PFSK-1 (cell line): ENCODE results near the gene KCNJ1.

ENCODE experiments used
- FOXP2 ChIP-seq: optimal IDR thresholded peaks from 2 replicates; pipeline ENCODE3; 2011; ENCODE audit warnings: borderline replicate concordance, control low read depth, inconsistent platforms; ENCODE audit not compliant: insufficient read depth; ENCODE audit errors: extremely low read length, extremely low read depth
- POLR2AphosphoS5 ChIP-seq: IDR thresholded peaks from 2 replicates; pipeline ENCODE4 v1.6.1; 2012; ENCODE audit warnings: low read depth, mild to moderate bottlenecking, control low read depth, low read length, moderate library complexity
- REST ChIP-seq, 2 experiments: IDR thresholded peaks; 2 replicates each; pipeline versions ENCODE4 v1.6.1 to v1.8.0; 2011 to 2012; ENCODE audit warnings: low read depth in 2 of 2, low read length in 2 of 2, control low read depth in 1 of 2, inconsistent platforms in 1 of 2, mild to moderate bottlenecking in 1 of 2, moderate library complexity in 1 of 2; ENCODE audit not compliant: insufficient read depth in 1 of 2
- SIN3A ChIP-seq: IDR thresholded peaks from 2 replicates; pipeline ENCODE4 v1.6.1; 2012; ENCODE audit warnings: mild to moderate bottlenecking, low read length, moderate library complexity, borderline replicate concordance; ENCODE audit not compliant: insufficient read depth
- TAF1 ChIP-seq: IDR thresholded peaks from 2 replicates; pipeline ENCODE4 v1.6.1; 2012; ENCODE audit warnings: low read length, control low read depth, borderline replicate concordance; ENCODE audit not compliant: insufficient read depth

Gene KCNJ1

DNA sequence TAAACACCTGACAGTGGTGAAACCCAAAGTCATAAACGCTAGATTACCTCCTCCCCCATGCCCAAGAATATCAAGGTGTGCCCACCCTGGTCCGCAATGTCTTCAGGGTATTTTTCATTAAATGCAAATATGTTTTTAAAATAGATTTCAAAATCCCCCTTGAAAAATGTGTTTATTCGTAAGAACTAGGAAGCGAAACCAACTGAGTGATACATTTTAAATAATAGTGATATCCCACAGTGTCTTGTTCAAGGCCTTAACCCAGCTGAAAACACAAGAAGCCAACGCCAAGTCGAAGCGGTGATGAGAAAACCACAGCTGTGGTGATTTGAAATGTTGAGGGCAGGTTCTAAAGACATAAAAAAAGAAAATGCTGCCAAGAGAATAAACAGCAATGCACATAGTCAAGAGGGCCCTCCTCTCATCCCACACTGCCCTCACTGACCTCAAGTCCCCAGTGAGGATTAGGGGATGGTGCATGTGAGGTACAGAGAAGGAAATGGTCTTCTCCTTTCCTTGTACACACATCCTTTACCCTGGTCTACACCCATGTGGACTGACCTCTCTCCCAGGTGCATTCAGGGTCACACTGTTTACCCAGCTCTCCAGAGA lies 25.5 kb downstream of the KCNJ1 start:
- TF ChIP-seq SIN3A = no peak
- no peak for TF ChIP-seq TAF1
- TF ChIP-seq POLR2AphosphoS5 = no peak
- TF ChIP-seq REST (IDR thresholded peaks at IDR 0.05; ENCODE audit: insufficient read depth in 1 of 2, low read depth in 2 of 2, low read length in 2 of 2) = no peak
- no peak for TF ChIP-seq FOXP2

DNA sequence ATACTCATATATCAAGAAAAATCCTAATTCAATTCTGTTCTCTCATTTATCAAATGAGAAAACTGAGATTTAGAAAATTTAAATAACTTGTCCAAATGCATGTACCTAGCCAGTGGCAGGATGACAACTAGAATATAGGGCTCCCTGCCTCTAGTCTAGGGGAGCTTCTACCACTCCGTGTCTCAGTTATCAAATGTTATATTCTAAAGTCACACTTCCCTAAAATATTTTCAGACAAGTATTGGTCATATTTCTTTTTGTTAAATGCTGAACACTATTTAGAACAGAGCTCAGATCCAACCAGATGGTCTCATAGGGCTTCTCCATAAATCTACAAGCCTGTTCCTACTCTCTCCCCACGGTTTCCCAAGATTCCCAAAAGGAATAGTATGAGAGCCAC lies 26.3 kb downstream of the KCNJ1 start:
- TF ChIP-seq REST (IDR thresholded peaks at IDR 0.05; ENCODE audit: insufficient read depth in 1 of 2, low read depth in 2 of 2, low read length in 2 of 2) = no peak
- no peak for TF ChIP-seq SIN3A
- TF ChIP-seq FOXP2 = no peak
- TF ChIP-seq POLR2AphosphoS5 = no peak
- TF ChIP-seq TAF1 = no peak

DNA sequence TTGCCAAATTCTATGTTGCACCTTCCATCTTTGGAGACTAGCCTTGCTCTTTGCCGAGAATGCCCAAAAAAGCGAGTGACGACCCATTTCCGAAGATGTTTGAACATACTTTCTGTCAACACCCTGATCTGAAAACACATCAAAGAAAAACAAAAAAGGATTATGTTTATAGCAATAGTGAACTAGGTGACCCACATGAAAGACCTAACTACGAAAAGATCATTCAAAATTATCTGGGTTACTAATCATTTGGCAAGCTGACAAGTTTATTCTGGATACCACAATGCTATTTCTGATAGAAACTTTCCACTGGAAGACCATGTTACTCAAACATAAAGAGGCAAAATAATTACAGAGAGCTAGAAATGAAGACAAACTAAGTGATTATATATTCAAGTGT lies 27.0 kb downstream of the KCNJ1 start:
- TF ChIP-seq REST (IDR thresholded peaks at IDR 0.05; ENCODE audit: insufficient read depth in 1 of 2, low read depth in 2 of 2, low read length in 2 of 2) = no peak
- no peak for TF ChIP-seq POLR2AphosphoS5
- no peak for TF ChIP-seq FOXP2
- TF ChIP-seq SIN3A = no peak
- no peak for TF ChIP-seq TAF1

- no peak for TF ChIP-seq REST (IDR thresholded peaks at IDR 0.05; ENCODE audit: insufficient read depth in 1 of 2, low read depth in 2 of 2, low read length in 2 of 2)
- TF ChIP-seq SIN3A = no peak
- TF ChIP-seq POLR2AphosphoS5 = no peak
- TF ChIP-seq FOXP2 = no peak
- TF ChIP-seq TAF1 = no peak
These were observed 28.0 kb downstream of the KCNJ1 start for GRCh38 chr11:128839081-128839480.

DNA sequence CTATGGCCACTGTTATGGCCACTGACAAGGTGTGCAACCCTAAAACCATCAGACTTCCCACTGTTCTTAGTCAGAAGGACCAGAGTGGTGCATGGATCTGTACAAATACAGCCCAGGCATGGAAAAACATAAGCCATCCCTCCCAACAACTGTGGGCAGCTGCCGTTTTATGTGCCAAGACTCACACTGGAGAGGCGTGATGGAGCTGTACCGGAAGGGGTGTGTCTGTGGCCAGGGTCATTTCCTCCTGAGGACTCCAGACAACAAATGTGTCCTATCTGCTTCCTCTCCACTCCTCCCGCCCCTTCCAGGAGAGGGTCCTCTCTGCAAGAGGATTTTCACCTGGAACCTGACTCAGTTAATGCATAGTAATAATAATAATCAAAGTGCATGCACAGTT lies 29.5 kb downstream of the KCNJ1 start:
- no peak for TF ChIP-seq POLR2AphosphoS5
- TF ChIP-seq TAF1 = no peak
- no peak for TF ChIP-seq REST (IDR thresholded peaks at IDR 0.05; ENCODE audit: insufficient read depth in 1 of 2, low read depth in 2 of 2, low read length in 2 of 2)
- no peak for TF ChIP-seq FOXP2
- TF ChIP-seq SIN3A = no peak
